IMR-90 (cell line): ENCODE measurements around the gene FDX1. TPM values are rescaled to one million over a fixed set of nuclear protein-coding genes. Genes with fewer than 3 reads are reported as not detected.

Experiments used
- ATAC-seq: fragments of 200-7000 bp; cut with Tn5 transposase; 2 replicates; pipeline ENCODE4 v1.9.1; 2020; ENCODE audit warnings: low read depth, mild to moderate bottlenecking, moderate library complexity
- BruUV-seq: library from RNA; stranded (reverse); fragments of 400-500 nt; replicated peaks from 2 replicates; lab custom pipeline; 2021; lab: Mats Ljungman, UMichigan
- CTCF ChIA-PET: fragments of 300-600 bp; formaldehyde crosslinking; extraction: SDS; loops from one replicate; lab custom pipeline; 2021; ENCODE audit warnings: antibody characterized with exemption; lab: Yijun Ruan, JAX
- POLR2A ChIA-PET: fragments of 300-600 bp; sonication (Branson Sonifier 250); formaldehyde crosslinking; loops from one replicate; lab custom pipeline; 2022; ENCODE audit warnings: antibody characterized with exemption; ENCODE audit not compliant: unreplicated experiment; lab: Charles Lee
- DNase-seq: peaks from one replicate; pipeline ENCODE4 v3.0.0; 2013
- H2AFZ ChIP-seq: replicated peaks from 2 replicates; pipeline ENCODE3; 2013; ENCODE audit warnings: low read length, mild to moderate bottlenecking; ENCODE audit not compliant: poor library complexity
- H2AK5ac ChIP-seq: 2 replicates; pipeline ENCODE4 v1.6.1; 2013; ENCODE audit warnings: low read depth, low read length, inconsistent platforms
- H2AK9ac ChIP-seq: replicated peaks from 2 replicates; pipeline ENCODE3; 2013; ENCODE audit warnings: mild to moderate bottlenecking, low read depth, low read length, moderate library complexity; ENCODE audit not compliant: poor library complexity
- H2BK120ac ChIP-seq: 2 replicates; pipeline ENCODE4 v1.6.1; 2013; ENCODE audit warnings: low read depth, low read length, inconsistent platforms
- H2BK15ac ChIP-seq: 3 replicates; pipeline ENCODE4 v1.6.1; 2013; ENCODE audit warnings: low read depth, low read length, inconsistent platforms
- H2BK20ac ChIP-seq: 2 replicates; pipeline ENCODE4 v1.6.1; 2013; ENCODE audit warnings: low read depth, mild to moderate bottlenecking, inconsistent platforms, low read length, moderate library complexity
- H2BK5ac ChIP-seq: 2 replicates; pipeline ENCODE4 v1.6.1; 2013; ENCODE audit warnings: mild to moderate bottlenecking, low read depth, low read length, inconsistent platforms; ENCODE audit not compliant: poor library complexity, severe bottlenecking
- H3K14ac ChIP-seq: replicated peaks from 2 replicates; pipeline ENCODE4 v1.6.1; 2013; ENCODE audit warnings: low read depth, low read length, inconsistent platforms
- H3K18ac ChIP-seq: 2 replicates; pipeline ENCODE4 v1.6.1; 2013; ENCODE audit warnings: low read depth, low read length, control low read depth
- H3K23ac ChIP-seq: 2 replicates; pipeline ENCODE4 v1.6.1; 2013; ENCODE audit warnings: low read depth, low read length, inconsistent platforms
- H3K27ac ChIP-seq: 2 replicates; pipeline ENCODE4 v1.5.1; 2013; ENCODE audit warnings: mild to moderate bottlenecking, control low read depth, low read length; ENCODE audit not compliant: insufficient read depth
- H3K27me3 ChIP-seq: 2 replicates; pipeline ENCODE4 v1.6.1; 2013; ENCODE audit warnings: low read length; ENCODE audit not compliant: control insufficient read depth, insufficient read depth
- H3K36me3 ChIP-seq: 2 replicates; pipeline ENCODE4 v1.6.1; 2013; ENCODE audit warnings: low read length, mixed read lengths; ENCODE audit not compliant: control insufficient read depth, insufficient read depth
- H3K4ac ChIP-seq: 2 replicates; pipeline ENCODE4 v1.6.1; 2013; ENCODE audit warnings: low read depth, low read length, inconsistent platforms
- H3K4me1 ChIP-seq: 2 replicates; pipeline ENCODE4 v1.6.1; 2013; ENCODE audit warnings: low read length, mixed read lengths; ENCODE audit not compliant: control insufficient read depth, insufficient read depth
- H3K4me2 ChIP-seq: 2 replicates; pipeline ENCODE4 v1.6.1; 2013; ENCODE audit warnings: low read depth, mild to moderate bottlenecking, control low read depth, low read length, moderate library complexity
- H3K4me3 ChIP-seq: 2 replicates; pipeline ENCODE4 v1.5.1; 2013; ENCODE audit warnings: low read depth, mild to moderate bottlenecking, control low read depth, low read length, moderate library complexity; ENCODE audit not compliant: insufficient read depth
- H3K56ac ChIP-seq: 2 replicates; pipeline ENCODE4 v1.6.1; 2013; ENCODE audit warnings: low read length, inconsistent platforms; ENCODE audit not compliant: insufficient read depth; ENCODE audit errors: extremely low read depth
- H3K79me1 ChIP-seq, 2 experiments: 2 replicates each; pipeline ENCODE4 v1.6.1; 2013; ENCODE audit warnings: low read length in 2 of 2, inconsistent platforms in 1 of 2, low read depth in 1 of 2
- H3K9ac ChIP-seq: 2 replicates; pipeline ENCODE4 v1.6.1; 2013; ENCODE audit warnings: low read depth, low read length, control low read depth
- H3K9me1 ChIP-seq: 2 replicates; pipeline ENCODE4 v1.6.1; 2013; ENCODE audit warnings: low read length, inconsistent platforms; ENCODE audit not compliant: insufficient read depth
- H3K9me3 ChIP-seq: 2 replicates; pipeline ENCODE4 v1.6.1; 2013; ENCODE audit warnings: low read length; ENCODE audit not compliant: control insufficient read depth, insufficient read depth
- H4K20me1 ChIP-seq: 2 replicates; pipeline ENCODE4 v1.6.1; 2013; ENCODE audit warnings: low read length, inconsistent platforms; ENCODE audit not compliant: insufficient read depth
- H4K5ac ChIP-seq: 2 replicates; pipeline ENCODE4 v1.6.1; 2013; ENCODE audit warnings: mild to moderate bottlenecking, low read depth, low read length, control low read depth
- H4K8ac ChIP-seq, 2 experiments: 2 replicates each; pipeline ENCODE4 v1.6.1; 2013; ENCODE audit warnings: low read depth in 2 of 2, low read length in 2 of 2, control low read depth in 1 of 2, inconsistent platforms in 1 of 2
- H4K91ac ChIP-seq: 2 replicates; pipeline ENCODE4 v1.6.1; 2013; ENCODE audit warnings: low read depth, low read length, inconsistent platforms; ENCODE audit not compliant: insufficient read depth
- CEBPB ChIP-seq: IDR thresholded peaks from 2 replicates; pipeline ENCODE4 v1.6.1; 2012; ENCODE audit warnings: low read depth, low read length, improper control_type of control experiment
- MAZ ChIP-seq: IDR thresholded peaks from 2 replicates; pipeline ENCODE4 v1.6.1; 2012; ENCODE audit warnings: low read depth, mild to moderate bottlenecking, low read length, improper control_type of control experiment, moderate library complexity, borderline replicate concordance
- MXI1 ChIP-seq: IDR thresholded peaks from 2 replicates; pipeline ENCODE4 v1.6.1; 2012; ENCODE audit warnings: low read depth, mild to moderate bottlenecking, low read length, moderate library complexity, borderline replicate concordance
- RCOR1 ChIP-seq: IDR thresholded peaks from 2 replicates; pipeline ENCODE4 v1.6.1; 2012; ENCODE audit warnings: mild to moderate bottlenecking, low read length, improper control_type of control experiment; ENCODE audit not compliant: insufficient replicate concordance
- SMC3 ChIP-seq: fragments of 150-350 bp; IDR thresholded peaks from 2 replicates; pipeline ENCODE4 v1.6.1; 2016; ENCODE audit warnings: low read depth, mild to moderate bottlenecking, antibody characterized with exemption, low read length, moderate library complexity
- WGBS, 2 experiments: methylation state at CpG; one replicate each; pipeline versions ENCODE4 v1.1.5 to v1.1.7; 2013; ENCODE audit warnings: missing lambda C conversion rate in 2 of 2; ENCODE audit not compliant: insufficient read length in 1 of 2; ENCODE audit errors: extremely low coverage in 2 of 2; 5-methylcytosine and 5-hydroxymethylcytosine counted together
- dilution Hi-C: fragments of 300-500 bp; cut with HindIII; formaldehyde crosslinking; loops from one replicate; pipeline ENCODE4 v1.14.3; 2018; ENCODE audit warnings: low sequenced_read_pairs; ENCODE audit not compliant: unreplicated experiment
- in situ Hi-C: fragments of 300-500 bp; cut with MboI; formaldehyde crosslinking; loops from 3 replicates; pipeline ENCODE4 v1.14.3; 2019; ENCODE audit warnings: low sequenced_read_pairs, inconsistent platforms, mixed read lengths
- intact Hi-C: fragments of 100-400 bp; cut with micrococcal nuclease; formaldehyde crosslinking; loops from 2 replicates; pipeline ENCODE4 v1.10.0; 2022
- polyA plus RNA-seq, 3 experiments: library from polyadenylated mRNA; depleted of rRNA; stranded (reverse); fragments of >200 nt; gene quantifications; 2 replicates each; pipeline ENCODE4 v1.2.3, GENCODE V29; 2012; ENCODE audit warnings: low replicate concordance in 1 of 3
- total RNA-seq: library from RNA; depleted of rRNA; stranded (reverse); fragments of >200 nt; gene quantifications from 2 replicates; pipeline ENCODE4 v1.2.3, GENCODE V29; 2012
- TF ChIP-seq, protein P1 (sequence below): conservative IDR thresholded peaks from 2 replicates; pipeline ENCODE4 v1.5.1; 2012; ENCODE audit warnings: mild to moderate bottlenecking, low read depth, low read length, improper control_type of control experiment

FDX1 gene
- total and polyA plus RNA-seq, 2 of the 4 experiments (the other 2 are of a cell fraction) = 4.3 to 5.1 TPM

DNA sequence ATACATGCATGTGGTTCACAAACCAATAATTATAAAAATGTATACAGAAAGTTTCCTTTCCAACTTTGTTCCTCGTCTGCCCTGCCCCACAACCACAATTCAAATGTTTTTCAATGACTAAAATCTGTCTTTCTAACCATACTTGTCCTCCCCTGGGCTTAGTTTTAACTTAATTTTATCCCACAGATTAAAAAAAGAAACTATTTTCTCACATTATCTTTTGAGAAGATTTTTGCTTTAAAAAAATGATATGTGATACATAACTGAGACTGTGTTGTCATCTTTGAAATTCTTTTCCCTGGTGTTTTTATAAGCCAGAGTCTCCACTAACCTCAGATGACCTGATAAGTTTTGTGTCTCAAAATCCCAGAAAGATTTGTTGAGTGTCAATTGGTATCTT, 79.0 kb downstream of the FDX1 start:
- Histone ChIP-seq H3K23ac (no peak overlapping the region), H3K18ac (no peak overlapping the region), H2BK20ac (no peak overlapping the region), H2AK5ac (no peak overlapping the region), H3K9me3 (no peaks in the 10 kb centered on the region), H4K91ac (no peak overlapping the region), H3K4ac (no peak overlapping the region), H4K5ac (no peak overlapping the region), H2BK15ac (no peak overlapping the region), H3K36me3 (no peaks in the 10 kb centered on the region), H3K79me1 (no peaks in the 10 kb centered on the region), H3K14ac (no peak overlapping the region), H3K56ac (no peak overlapping the region), H2AFZ (no peak overlapping the region), H2BK5ac (no peak overlapping the region), H3K4me1 (peaks cover 2% of the 10 kb centered on the region; the same call in 1 of the 2 replicates), H4K8ac (no peak overlapping the region), H4K20me1 (no peaks in the 10 kb centered on the region), H3K27me3 (no peaks in the 10 kb centered on the region), H3K4me2 (no peak overlapping the region), H3K4me3 (no peak overlapping the region), H3K27ac (no peak overlapping the region), H2AK9ac (no peak overlapping the region), H2BK120ac (no peak overlapping the region), H3K9me1 (no peaks in the 10 kb centered on the region), H3K9ac (no peak overlapping the region)
- BruUV-seq = no TSS peak
- intact Hi-C loops = no loop called here
- CTCF ChIA-PET = no interaction called here
- no CpG with 5 or more reads among the region's 1 CpG for WGBS, 2 experiments
- DNase-seq = no peak
- no peak for ATAC-seq
- dilution Hi-C loops = no loop called here
- in situ Hi-C loops = no loop called here
- TF ChIP-seq MXI1 (no peak), CEBPB (no peak), SMC3 (no peak), RCOR1 (no peak), MAZ (no peak)
- TF ChIP-seq, protein P1, sequence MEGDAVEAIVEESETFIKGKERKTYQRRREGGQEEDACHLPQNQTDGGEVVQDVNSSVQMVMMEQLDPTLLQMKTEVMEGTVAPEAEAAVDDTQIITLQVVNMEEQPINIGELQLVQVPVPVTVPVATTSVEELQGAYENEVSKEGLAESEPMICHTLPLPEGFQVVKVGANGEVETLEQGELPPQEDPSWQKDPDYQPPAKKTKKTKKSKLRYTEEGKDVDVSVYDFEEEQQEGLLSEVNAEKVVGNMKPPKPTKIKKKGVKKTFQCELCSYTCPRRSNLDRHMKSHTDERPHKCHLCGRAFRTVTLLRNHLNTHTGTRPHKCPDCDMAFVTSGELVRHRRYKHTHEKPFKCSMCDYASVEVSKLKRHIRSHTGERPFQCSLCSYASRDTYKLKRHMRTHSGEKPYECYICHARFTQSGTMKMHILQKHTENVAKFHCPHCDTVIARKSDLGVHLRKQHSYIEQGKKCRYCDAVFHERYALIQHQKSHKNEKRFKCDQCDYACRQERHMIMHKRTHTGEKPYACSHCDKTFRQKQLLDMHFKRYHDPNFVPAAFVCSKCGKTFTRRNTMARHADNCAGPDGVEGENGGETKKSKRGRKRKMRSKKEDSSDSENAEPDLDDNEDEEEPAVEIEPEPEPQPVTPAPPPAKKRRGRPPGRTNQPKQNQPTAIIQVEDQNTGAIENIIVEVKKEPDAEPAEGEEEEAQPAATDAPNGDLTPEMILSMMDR = no peak
- POLR2A ChIA-PET = no interaction called here
